Measurements from ENCODE around the gene CDC42SE2. TPM values are rescaled to one million over a fixed set of nuclear protein-coding genes. Genes with fewer than 3 reads are reported as not detected.

The CDC42SE2 gene
- total and polyA plus RNA-seq, 2 experiments from 2014 or later, result 24.2 to 36.2 TPM

- no peaks in the 10 kb centered on the region for H3K9me3 Mint-ChIP-seq
Measured at GRCh38 chr5:131222731-131223130, 41.1 kb upstream of the CDC42SE2 start.

DNA sequence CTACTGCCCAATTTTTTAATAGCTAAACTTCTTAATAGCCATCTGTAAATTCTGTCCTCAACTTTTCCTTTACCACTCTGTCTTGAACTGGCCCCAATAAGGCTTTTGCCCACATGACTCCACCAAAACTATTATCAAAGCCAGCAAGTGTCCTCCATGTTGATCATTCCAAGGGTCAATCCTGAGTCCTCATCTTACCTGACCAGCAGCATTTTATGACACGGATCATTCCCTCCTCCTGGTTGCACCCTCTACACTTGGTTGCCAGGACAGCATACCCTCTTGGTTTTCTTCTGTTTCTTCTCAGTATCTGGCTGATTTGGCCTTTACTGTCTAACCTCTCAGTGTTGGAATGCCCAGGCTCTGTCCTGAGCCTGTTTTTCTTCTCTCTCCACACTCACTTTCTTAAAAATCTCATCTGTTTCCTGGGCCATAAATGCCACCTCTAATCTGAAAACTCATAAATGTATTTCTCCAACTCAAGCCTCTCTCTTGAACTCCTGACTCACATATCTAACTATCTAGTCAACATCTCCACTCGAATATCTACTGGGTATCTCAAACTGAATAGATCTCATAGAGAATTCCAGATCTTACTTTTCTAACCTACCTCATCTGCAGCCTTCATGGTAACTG lies 40.0 kb upstream of the CDC42SE2 start:
- ATAC-seq, result no peak
- H4K20me1 ChIP-seq (replicated peaks; ENCODE audit: insufficient read depth), result no peaks in the 10 kb centered on the region
- H3K36me3 ChIP-seq (ENCODE audit: insufficient read depth), result no peaks in the 10 kb centered on the region
- no peaks in the 10 kb centered on the region for H3K27me3 ChIP-seq (ENCODE audit: insufficient read depth)
- H3K4me3 ChIP-seq, result no peak overlapping the region
- Mint-ChIP-seq H3K27me3 (ENCODE audit: insufficient read depth, low read depth, poor library complexity) (no peaks in the 10 kb centered on the region), H3K9me3 (no peaks in the 10 kb centered on the region), H3K4me1 (no peaks in the 10 kb centered on the region), H3K4me3 (no peak overlapping the region), H3K36me3 (ENCODE audit: low read depth) (no peaks in the 10 kb centered on the region), H3K27ac (no peak overlapping the region)
- no peaks in the 10 kb centered on the region for H3K9me2 ChIP-seq (ENCODE audit: insufficient read depth)
- H3K4me1 ChIP-seq (ENCODE audit: insufficient read depth), result no peaks in the 10 kb centered on the region
- H3K4me2 ChIP-seq, result no peak overlapping the region
- H3F3A ChIP-seq (replicated peaks; ENCODE audit: low read depth), result no peaks in the 10 kb centered on the region
- DNase-seq (ENCODE audit: low spot score), result no peak
- no peaks in the 10 kb centered on the region for H3K79me2 ChIP-seq (replicated peaks; ENCODE audit: insufficient read depth)
- H2AFZ ChIP-seq, result no peak overlapping the region
- H3K27ac ChIP-seq (ENCODE audit: low read depth), result no peak overlapping the region
- TF ChIP-seq NANOG (IDR thresholded peaks at IDR 0.05; ENCODE audit: borderline replicate concordance), result no peak
- TF ChIP-seq, protein P1, sequence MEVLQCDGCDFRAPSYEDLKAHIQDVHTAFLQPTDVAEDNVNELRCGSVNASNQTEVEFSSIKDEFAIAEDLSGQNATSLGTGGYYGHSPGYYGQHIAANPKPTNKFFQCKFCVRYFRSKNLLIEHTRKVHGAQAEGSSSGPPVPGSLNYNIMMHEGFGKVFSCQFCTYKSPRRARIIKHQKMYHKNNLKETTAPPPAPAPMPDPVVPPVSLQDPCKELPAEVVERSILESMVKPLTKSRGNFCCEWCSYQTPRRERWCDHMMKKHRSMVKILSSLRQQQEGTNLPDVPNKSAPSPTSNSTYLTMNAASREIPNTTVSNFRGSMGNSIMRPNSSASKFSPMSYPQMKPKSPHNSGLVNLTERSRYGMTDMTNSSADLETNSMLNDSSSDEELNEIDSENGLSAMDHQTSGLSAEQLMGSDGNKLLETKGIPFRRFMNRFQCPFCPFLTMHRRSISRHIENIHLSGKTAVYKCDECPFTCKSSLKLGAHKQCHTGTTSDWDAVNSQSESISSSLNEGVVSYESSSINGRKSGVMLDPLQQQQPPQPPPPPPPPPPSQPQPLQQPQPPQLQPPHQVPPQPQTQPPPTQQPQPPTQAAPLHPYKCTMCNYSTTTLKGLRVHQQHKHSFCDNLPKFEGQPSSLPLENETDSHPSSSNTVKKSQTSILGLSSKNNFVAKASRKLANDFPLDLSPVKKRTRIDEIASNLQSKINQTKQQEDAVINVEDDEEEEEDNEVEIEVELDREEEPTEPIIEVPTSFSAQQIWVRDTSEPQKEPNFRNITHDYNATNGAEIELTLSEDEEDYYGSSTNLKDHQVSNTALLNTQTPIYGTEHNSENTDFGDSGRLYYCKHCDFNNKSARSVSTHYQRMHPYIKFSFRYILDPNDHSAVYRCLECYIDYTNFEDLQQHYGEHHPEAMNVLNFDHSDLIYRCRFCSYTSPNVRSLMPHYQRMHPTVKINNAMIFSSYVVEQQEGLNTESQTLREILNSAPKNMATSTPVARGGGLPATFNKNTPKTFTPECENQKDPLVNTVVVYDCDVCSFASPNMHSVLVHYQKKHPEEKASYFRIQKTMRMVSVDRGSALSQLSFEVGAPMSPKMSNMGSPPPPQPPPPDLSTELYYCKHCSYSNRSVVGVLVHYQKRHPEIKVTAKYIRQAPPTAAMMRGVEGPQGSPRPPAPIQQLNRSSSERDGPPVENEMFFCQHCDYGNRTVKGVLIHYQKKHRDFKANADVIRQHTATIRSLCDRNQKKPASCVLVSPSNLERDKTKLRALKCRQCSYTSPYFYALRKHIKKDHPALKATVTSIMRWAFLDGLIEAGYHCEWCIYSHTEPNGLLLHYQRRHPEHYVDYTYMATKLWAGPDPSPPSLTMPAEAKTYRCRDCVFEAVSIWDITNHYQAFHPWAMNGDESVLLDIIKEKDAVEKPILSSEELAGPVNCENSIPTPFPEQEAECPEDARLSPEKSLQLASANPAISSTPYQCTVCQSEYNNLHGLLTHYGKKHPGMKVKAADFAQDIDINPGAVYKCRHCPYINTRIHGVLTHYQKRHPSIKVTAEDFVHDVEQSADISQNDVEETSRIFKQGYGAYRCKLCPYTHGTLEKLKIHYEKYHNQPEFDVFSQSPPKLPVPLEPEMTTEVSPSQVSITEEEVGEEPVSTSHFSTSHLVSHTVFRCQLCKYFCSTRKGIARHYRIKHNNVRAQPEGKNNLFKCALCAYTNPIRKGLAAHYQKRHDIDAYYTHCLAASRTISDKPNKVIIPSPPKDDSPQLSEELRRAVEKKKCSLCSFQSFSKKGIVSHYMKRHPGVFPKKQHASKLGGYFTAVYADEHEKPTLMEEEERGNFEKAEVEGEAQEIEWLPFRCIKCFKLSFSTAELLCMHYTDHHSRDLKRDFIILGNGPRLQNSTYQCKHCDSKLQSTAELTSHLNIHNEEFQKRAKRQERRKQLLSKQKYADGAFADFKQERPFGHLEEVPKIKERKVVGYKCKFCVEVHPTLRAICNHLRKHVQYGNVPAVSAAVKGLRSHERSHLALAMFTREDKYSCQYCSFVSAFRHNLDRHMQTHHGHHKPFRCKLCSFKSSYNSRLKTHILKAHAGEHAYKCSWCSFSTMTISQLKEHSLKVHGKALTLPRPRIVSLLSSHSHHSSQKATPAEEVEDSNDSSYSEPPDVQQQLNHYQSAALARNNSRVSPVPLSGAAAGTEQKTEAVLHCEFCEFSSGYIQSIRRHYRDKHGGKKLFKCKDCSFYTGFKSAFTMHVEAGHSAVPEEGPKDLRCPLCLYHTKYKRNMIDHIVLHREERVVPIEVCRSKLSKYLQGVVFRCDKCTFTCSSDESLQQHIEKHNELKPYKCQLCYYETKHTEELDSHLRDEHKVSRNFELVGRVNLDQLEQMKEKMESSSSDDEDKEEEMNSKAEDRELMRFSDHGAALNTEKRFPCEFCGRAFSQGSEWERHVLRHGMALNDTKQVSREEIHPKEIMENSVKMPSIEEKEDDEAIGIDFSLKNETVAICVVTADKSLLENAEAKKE (CRISPR knock-in tag; IDR thresholded peaks at IDR 0.05), result no peak
- TF ChIP-seq ZNF331 (CRISPR knock-in tag; IDR thresholded peaks at IDR 0.05; ENCODE audit: low read depth), result no peak
- no peak for TF ChIP-seq CREB1 (CRISPR knock-in tag; IDR thresholded peaks at IDR 0.05; ENCODE audit: low read depth)
- TF ChIP-seq JUNB (IDR thresholded peaks at IDR 0.05; ENCODE audit: unreplicated experiment), result no peak
- TF ChIP-seq REST (IDR thresholded peaks at IDR 0.05; ENCODE audit: unreplicated experiment), result no peak
- no peak for TF ChIP-seq POLR2AphosphoS5 (IDR thresholded peaks at IDR 0.05; ENCODE audit: low read depth)
- no peak for TF ChIP-seq EZH2 (IDR thresholded peaks at IDR 0.05; ENCODE audit: low read depth, unreplicated experiment)
- no peak for TF ChIP-seq ZNF114 (CRISPR knock-in tag; IDR thresholded peaks at IDR 0.05)

More at GRCh38 chr5:131222731-131223130, 41.1 kb upstream of the CDC42SE2 start:
- no peaks in the 10 kb centered on the region for H3K4me1 ChIP-seq (ENCODE audit: insufficient read depth)
- no peaks in the 10 kb centered on the region for H3K79me2 ChIP-seq (replicated peaks; ENCODE audit: insufficient read depth)
- no peak overlapping the region for H3K27ac ChIP-seq (ENCODE audit: low read depth)
- H2AFZ ChIP-seq, result no peak overlapping the region
- ATAC-seq (no peak), DNase-seq (ENCODE audit: low spot score) (no peak)
- Mint-ChIP-seq H3K36me3 (ENCODE audit: low read depth) (no peaks in the 10 kb centered on the region), H3K27me3 (ENCODE audit: insufficient read depth, low read depth, poor library complexity) (peaks cover 2% of the 10 kb centered on the region), H3K4me1 (no peaks in the 10 kb centered on the region), H3K27ac (no peak overlapping the region), H3K4me3 (no peak overlapping the region)
- no peaks in the 10 kb centered on the region for H3K36me3 ChIP-seq (ENCODE audit: insufficient read depth)
- no peaks in the 10 kb centered on the region for H3F3A ChIP-seq (replicated peaks; ENCODE audit: low read depth)
- H3K9me2 ChIP-seq (ENCODE audit: insufficient read depth), result no peaks in the 10 kb centered on the region
- H4K20me1 ChIP-seq (replicated peaks; ENCODE audit: insufficient read depth), result no peaks in the 10 kb centered on the region
- no peak overlapping the region for H3K4me3 ChIP-seq
- no peaks in the 10 kb centered on the region for H3K27me3 ChIP-seq (ENCODE audit: insufficient read depth)
- no peak overlapping the region for H3K4me2 ChIP-seq
- TF ChIP-seq JUNB (IDR thresholded peaks at IDR 0.05; ENCODE audit: unreplicated experiment), result no peak
- no peak for TF ChIP-seq ZNF331 (CRISPR knock-in tag; IDR thresholded peaks at IDR 0.05; ENCODE audit: low read depth)
- no peak for TF ChIP-seq EZH2 (IDR thresholded peaks at IDR 0.05; ENCODE audit: low read depth, unreplicated experiment)
- TF ChIP-seq, protein P2, sequence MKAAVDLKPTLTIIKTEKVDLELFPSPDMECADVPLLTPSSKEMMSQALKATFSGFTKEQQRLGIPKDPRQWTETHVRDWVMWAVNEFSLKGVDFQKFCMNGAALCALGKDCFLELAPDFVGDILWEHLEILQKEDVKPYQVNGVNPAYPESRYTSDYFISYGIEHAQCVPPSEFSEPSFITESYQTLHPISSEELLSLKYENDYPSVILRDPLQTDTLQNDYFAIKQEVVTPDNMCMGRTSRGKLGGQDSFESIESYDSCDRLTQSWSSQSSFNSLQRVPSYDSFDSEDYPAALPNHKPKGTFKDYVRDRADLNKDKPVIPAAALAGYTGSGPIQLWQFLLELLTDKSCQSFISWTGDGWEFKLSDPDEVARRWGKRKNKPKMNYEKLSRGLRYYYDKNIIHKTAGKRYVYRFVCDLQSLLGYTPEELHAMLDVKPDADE (IDR thresholded peaks at IDR 0.05), result no peak
